ENCODE measurements around the gene CPLANE2. TPM values are rescaled to one million over a fixed set of nuclear protein-coding genes. Genes with fewer than 3 reads are reported as not detected.

The CPLANE2 gene
- total RNA-seq, 1 experiment from 2014 or later, result 6.3 TPM

DNA sequence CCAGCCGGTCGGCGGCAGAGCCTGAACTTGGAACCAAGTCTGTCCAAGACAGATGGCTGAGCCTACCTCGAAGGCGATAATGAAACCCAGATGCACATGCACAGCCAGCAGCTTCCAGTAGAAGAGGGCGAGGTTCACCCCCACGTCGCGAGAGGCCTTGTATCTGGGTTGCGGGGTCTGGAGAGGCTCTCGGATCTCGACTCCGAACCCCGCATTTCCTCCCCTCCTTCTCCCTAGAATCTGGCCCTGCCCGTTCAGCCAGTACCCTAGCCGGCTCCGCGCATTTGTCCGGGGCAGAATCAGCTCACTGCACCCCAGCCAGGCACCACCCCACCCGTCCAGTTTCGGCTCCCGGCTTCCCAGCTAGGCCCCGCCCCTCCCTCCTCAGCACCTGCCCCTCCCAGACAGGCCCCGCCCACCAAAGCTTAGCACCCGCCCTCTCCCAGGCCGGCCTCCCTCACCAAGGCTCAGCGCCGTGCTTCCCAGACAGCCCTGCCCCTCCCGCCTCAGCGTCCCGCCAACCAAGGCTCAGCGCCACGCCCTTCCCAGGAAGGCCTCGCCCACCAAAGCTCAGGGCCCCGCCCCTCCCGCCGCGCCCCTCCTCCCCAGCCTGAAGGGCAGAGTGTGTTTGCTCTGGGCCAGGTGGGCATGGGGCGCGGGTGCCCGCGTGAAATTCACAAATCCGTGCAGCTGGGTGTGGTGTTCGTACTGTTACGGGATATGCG, 19.8 kb downstream of the CPLANE2 start:
- Mint-ChIP-seq H3K4me1 (peaks cover 20 to 25% of the 10 kb centered on the region in 2 experiments), H3K27me3 (ENCODE audit: low read depth) (peaks cover 45% of the 10 kb centered on the region), H3K36me3 (ENCODE audit: insufficient read depth in 1 of 3, low read depth in 3 of 3) (no peaks in the 10 kb centered on the region), H3K4me3 (peak overlapping the region; percentile 72 to 88), H3K27ac (no peak overlapping the region; a peak in 1 of 7 replicates), H3K9me3 (no peaks in the 10 kb centered on the region)
- Histone ChIP-seq H2BK15ac (ENCODE audit: low read depth, low read length) (no peak overlapping the region), H3K23ac (ENCODE audit: insufficient read length, low read depth, low read length) (no peak overlapping the region), H3K79me2 (ENCODE audit: insufficient read depth, low read length) (no peaks in the 10 kb centered on the region), H4K91ac (ENCODE audit: insufficient read length, low read depth, low read length) (no peak overlapping the region), H2AFZ (ENCODE audit: low read length) (no peak overlapping the region), H3K14ac (ENCODE audit: insufficient read depth, low read length) (no peak overlapping the region), H2AK5ac (ENCODE audit: insufficient read length, low read length) (no peak overlapping the region), H3K4ac (ENCODE audit: low read depth, low read length) (no peak overlapping the region), H2BK5ac (ENCODE audit: insufficient read length, low read length) (no peak overlapping the region), H2BK120ac (ENCODE audit: low read depth, low read length, poor library complexity, severe bottlenecking) (no peak overlapping the region), H4K20me1 (ENCODE audit: control insufficient read depth, insufficient read depth, insufficient read length) (no peaks in the 10 kb centered on the region), H4K8ac (replicated peaks; ENCODE audit: insufficient read length, low read depth, low read length) (no peak overlapping the region), H3K9ac (ENCODE audit: extremely low read depth, insufficient read length, low read length) (no peak overlapping the region), H2BK20ac (ENCODE audit: low read depth, low read length, poor library complexity, severe bottlenecking) (no peak overlapping the region), H3K27me3 (ENCODE audit: insufficient read depth, low read length) (no peaks in the 10 kb centered on the region; the same call in 1 of the 2 replicates), H3K18ac (ENCODE audit: insufficient read length, low read depth, low read length) (no peak overlapping the region), H2BK12ac (ENCODE audit: insufficient read length, low read depth, low read length) (no peak overlapping the region), H3K27ac (ENCODE audit: insufficient read length, low read depth, low read length) (no peak overlapping the region), H3K56ac (ENCODE audit: insufficient read length, low read depth, low read length) (no peak overlapping the region), H3K23me2 (ENCODE audit: insufficient read length, low read depth, low read length, poor library complexity, severe bottlenecking) (peaks cover 19% of the 10 kb centered on the region), H3K4me1 (ENCODE audit: insufficient read depth, low read length) (peaks cover 6% of the 10 kb centered on the region; the same call in 1 of the 2 replicates), H3T11ph (ENCODE audit: low read length) (no peak overlapping the region), H4K5ac (ENCODE audit: insufficient read length, low read depth, low read length) (no peak overlapping the region), H3K9me3 (ENCODE audit: control insufficient read depth, low read depth, low read length) (no peaks in the 10 kb centered on the region), H3K4me2 (ENCODE audit: insufficient read depth, insufficient read length, low read length) (peak overlapping the region; percentile 92), H3K79me1 (ENCODE audit: insufficient read depth, low read depth, low read length, poor library complexity, severe bottlenecking) (no peaks in the 10 kb centered on the region)
- no peak for TF ChIP-seq CTCF (conservative IDR thresholded peaks at IDR 0.05)
- WGBS (ENCODE audit: extremely low coverage, insufficient read length, low lambda C conversion rate), result no CpG with 5 or more reads among the region's 46 CpGs
- DNase-seq, result peak; percentile 98

Measured in H9 (cell line).